ENCODE results near the gene HLA-C.
"Not testable (repeated sequence)": the region's sequence is repeated elsewhere in the genome, so short reads cannot be mapped to it uniquely, and the experiment has no call there.

HLA-C gene

GRCh38 chr6:31270788-31271640 lies 878 bp downstream of the HLA-C start:
- peak; percentile 79 for DNase-seq (ENCODE audit: low spot score)

- DNase-seq (ENCODE audit: low spot score), result no peak
Observed at GRCh38 chr6:31268836-31269235, 3.1 kb downstream of the HLA-C start.

DNA sequence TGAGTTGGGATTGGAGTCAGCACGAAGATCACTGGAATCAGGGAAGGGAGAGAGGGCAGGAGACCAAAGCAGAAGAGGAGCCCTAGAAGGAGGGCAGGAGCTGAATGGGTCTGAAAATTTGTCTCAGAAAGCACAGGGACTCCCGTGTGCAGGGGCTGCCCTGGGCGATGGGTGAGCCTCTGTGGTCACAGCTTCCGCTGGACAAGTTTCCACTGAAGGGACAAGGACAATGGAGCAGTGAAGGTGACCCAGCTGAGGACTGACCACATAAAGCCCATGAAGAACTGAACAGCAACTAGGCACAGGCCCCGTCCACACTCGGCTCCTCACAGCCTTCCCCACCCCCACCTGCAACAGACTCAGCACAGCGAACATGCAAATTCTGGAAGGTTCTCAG lies 3.5 kb downstream of the HLA-C start:
- no peak for DNase-seq (ENCODE audit: low spot score)

- DNase-seq (ENCODE audit: low spot score), result no peak
Observed at GRCh38 chr6:31267651-31268368, 4.1 kb downstream of the HLA-C start.

GRCh38 chr6:31266567-31267360 lies 5.1 kb downstream of the HLA-C start:
- DNase-seq (ENCODE audit: low spot score), result no peak

GRCh38 chr6:31265926-31266325 lies 6.0 kb downstream of the HLA-C start:
- DNase-seq (ENCODE audit: low spot score), result no peak

DNA sequence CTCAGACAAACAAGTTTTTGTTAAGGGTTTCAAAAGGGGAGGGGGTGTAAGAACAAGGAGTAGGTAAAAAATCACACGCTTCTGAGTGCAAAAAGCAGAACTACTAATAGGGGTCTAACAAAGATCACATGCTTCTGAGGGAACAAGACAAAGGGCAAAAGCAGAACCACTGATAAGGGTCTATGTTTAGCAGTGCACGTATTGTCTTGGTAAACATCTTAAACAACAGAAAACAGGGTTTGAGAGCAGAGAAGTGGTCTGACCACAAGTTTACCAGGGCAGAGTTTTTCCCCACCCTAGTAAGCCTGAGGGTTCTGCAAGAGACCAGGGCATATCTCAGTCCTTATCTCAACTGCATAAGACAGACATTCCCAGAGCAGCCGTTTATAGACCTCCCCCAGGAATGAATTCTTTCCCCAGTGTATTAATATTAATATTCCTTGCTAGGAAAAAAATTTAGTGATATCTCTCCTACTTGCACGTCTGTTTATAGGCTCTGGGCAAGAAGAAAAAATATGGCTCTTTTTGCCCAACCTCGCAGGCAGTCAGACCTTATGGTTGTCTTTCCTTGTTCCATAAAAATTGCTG lies 8.5 kb downstream of the HLA-C start:
- DNase-seq (ENCODE audit: low spot score), result not testable (repeated sequence)

GRCh38 chr6:31259995-31260394 lies 11.9 kb downstream of the HLA-C start:
- DNase-seq (ENCODE audit: low spot score), result peak; percentile 29

- DNase-seq (ENCODE audit: low spot score), result no peak
Observed at GRCh38 chr6:31252625-31253024, 19.3 kb downstream of the HLA-C start.

DNA sequence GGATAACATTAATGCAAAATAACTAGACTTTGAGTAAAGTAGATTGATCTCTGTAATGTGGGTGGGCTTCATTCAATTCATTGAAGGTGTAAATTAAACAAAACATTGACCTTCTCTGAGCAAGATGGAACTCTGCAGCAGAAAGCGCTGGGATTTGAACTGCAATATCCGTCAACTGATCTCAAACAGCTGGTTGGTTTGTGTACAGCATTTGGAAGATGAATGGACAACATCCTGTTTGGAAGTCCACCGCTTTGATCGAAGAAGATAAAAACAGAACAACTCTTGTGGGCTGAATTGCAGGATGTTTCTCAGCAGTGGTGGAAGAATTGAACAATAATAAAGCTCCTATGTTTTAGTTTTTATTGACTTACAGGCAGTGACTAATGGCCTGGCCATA lies 20.6 kb downstream of the HLA-C start:
- DNase-seq (ENCODE audit: low spot score), result no peak

DNA sequence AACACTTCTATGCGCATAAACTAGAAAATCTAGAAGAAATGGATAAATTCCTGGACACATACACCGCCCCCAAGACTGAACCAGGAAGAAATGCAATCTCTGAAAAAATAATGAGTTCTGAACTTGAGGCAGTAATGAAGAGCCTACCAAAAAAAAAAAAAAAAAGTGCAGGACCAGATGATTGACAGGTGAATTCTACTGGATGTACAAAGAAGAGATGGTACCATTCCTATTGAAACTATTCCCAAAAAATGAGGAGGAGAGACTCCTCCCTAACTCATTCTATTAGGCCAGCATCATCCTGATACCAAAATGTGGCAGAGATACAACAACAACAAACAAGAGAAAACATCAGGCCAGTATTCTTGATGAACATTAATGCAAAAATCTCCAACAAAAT lies 22.7 kb downstream of the HLA-C start:
- no peak for DNase-seq (ENCODE audit: low spot score)

DNA sequence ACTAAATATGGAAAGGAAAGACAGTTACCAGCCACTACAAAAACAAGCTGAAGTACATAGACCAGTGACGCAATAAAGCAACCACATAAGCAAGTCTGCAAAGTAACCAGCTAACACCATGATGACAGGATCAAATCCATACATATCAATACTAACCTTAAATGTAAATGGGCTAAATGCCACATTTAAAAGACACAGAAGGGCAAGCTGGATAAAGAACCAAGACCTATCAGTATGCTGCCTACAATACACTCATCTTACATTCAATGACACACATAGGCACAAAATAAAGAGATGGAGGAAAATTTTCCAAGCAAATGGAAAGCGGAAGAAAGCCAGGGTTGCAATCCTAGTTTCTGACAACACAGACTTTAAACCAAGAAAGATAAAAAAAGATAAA lies 24.1 kb downstream of the HLA-C start:
- DNase-seq (ENCODE audit: low spot score), result no peak

- DNase-seq (ENCODE audit: low spot score), result no peak
Observed at GRCh38 chr6:31246051-31246521, 25.8 kb downstream of the HLA-C start.

DNA sequence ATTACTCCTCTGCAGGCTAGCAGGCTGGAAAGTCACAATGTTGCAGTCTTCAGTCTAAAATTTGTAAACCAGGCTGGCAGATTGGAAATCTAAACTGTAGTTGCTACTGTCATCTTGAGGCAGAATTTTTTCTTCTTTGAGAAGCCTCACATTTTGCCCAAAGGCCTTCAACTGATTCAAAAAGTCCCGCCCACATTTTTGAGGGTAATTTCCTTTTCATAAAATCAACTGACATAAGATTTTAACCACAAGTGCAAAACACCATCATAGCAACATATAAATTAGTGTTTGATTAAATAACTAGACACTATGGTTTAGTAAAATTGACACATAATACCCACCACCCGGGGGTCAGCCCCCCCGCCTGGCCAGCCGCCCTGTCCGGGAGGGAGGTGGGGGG lies 28.4 kb downstream of the HLA-C start:
- DNase-seq (ENCODE audit: low spot score), result peak; percentile 49

GRCh38 chr6:31239854-31240253 lies 32.0 kb downstream of the HLA-C start:
- DNase-seq (ENCODE audit: low spot score), result no peak

DNA sequence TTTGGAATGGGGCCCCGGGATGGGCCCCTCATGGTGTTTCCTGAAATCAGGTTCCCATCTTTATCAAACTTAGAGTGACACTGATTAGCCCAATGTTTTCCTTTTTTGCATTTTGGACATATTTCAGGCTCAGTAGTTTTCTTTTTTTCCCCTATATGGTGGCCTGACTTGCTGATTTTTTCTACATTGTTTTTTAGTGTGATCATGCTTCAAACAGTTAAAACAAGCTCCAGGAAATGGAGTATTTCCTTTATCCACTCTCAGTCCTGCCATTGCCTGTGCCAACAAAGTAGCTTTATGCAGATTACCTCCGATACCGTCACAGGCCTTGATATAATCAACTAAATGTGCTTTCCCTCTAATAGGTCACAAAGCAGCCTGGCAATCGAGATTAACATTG lies 37.8 kb downstream of the HLA-C start:
- DNase-seq (ENCODE audit: low spot score), result not testable (repeated sequence)

DNA sequence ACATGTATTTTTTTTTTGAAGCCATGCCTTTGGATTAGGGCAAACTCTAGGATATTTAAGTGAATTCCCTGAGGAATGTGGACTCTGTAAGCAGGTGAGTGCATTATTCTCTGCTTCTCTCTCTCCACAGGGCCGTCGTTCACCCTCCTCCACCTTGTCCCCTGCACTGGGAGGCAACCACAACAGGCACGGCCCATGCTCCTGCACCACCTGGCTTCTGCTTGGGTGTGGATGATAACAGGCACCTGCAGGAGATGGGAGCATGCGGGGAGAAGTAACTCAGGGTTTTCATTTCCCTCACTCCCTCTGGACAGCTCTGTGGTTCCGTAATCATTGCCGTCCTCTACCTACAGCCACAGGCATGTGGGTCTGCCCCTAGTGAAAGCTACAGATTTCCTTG lies 43.4 kb downstream of the HLA-C start:
- no peak for DNase-seq (ENCODE audit: low spot score)

DNA sequence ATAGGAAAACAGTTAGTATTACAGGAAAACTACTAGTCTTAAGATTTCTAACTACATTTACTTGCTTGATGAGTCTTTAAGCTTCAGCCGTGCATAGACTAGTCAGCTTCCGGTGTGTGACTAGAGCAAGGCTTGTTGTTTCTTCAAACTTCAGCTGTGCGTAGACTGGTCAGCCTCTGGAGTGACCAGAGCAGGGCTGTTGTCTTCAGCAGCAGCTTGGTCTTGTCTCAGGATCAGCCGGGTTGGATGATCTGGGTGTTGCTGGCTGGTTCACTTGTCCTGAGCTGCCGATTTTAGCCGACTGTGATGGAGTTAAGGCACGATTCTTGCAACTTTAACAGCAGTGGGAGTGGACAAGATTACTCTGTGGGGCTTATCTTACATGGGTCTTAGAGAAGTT lies 44.7 kb downstream of the HLA-C start:
- no peak for DNase-seq (ENCODE audit: low spot score)

GRCh38 chr6:31225735-31226134 lies 46.2 kb downstream of the HLA-C start:
- DNase-seq (ENCODE audit: low spot score), result no peak

GRCh38 chr6:31222496-31222895 lies 49.4 kb downstream of the HLA-C start:
- no peak for DNase-seq (ENCODE audit: low spot score)
